ENCODE results near the gene APC. TPM values are rescaled to one million over a fixed set of nuclear protein-coding genes. Genes with fewer than 3 reads are reported as not detected.
A peak's percentile ranks its signal among the peaks of the same experiment; 100 is the strongest.

The APC gene
- total RNA-seq, 2 donors from 2014 or later = 58.6 to 83.7 TPM

GRCh38 chr5:112738191-112738560 lies 491 bp downstream of the APC start:
- peak overlapping the region; percentile 84 for H3K4me3 ChIP-seq
- no peaks in the 10 kb centered on the region for H3K9me3 ChIP-seq
- TF ChIP-seq CTCF (IDR thresholded peaks at IDR 0.05) = no peak
- H3K27ac ChIP-seq = peak overlapping the region; percentile 33 to 68
- no peaks in the 10 kb centered on the region for H3K27me3 ChIP-seq (replicated peaks; ENCODE audit: insufficient read depth)
- H3K36me3 ChIP-seq = no peaks in the 10 kb centered on the region
- DNase-seq (ENCODE audit: low spot score) (no peak), ATAC-seq (ENCODE audit: insufficient number of reproducible peaks, low FRiP score, low read depth) (no peak)
- peaks cover 18 to 42% of the 10 kb centered on the region in 2 donors for H3K4me1 ChIP-seq (ENCODE audit: control insufficient read depth in 1 of 2, low read depth in 2 of 2)

DNA sequence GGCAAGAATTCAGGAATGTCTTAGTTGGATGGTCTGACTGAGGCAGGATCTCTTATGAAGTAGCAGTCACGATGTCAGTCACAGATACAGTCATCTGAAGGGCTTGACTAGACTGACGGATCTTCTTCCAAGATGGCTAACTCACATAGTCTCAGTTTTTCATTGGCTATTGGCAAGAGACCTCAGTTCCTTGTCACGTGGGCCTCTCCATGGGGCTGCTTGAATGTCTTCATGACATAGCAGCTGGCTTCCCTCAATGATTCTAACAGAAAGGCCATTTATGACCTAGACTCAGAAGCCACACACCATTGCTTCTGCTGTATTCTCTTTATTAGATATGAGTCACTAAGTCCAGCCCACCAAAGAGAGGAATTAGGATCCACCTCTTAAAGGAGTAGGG lies 4.7 kb downstream of the APC start:
- no peak for ATAC-seq (ENCODE audit: insufficient number of reproducible peaks, low FRiP score, low read depth)
- Histone ChIP-seq H3K4me1 (ENCODE audit: control insufficient read depth in 1 of 2, low read depth in 2 of 2) (peaks cover 8 to 19% of the 10 kb centered on the region in 2 donors), H3K27me3 (replicated peaks; ENCODE audit: insufficient read depth) (no peaks in the 10 kb centered on the region), H3K9me3 (no peaks in the 10 kb centered on the region), H3K27ac (no peak overlapping the region), H3K36me3 (no peaks in the 10 kb centered on the region), H3K4me3 (no peak overlapping the region)
- no peak for TF ChIP-seq CTCF (IDR thresholded peaks at IDR 0.05)
- no peak for DNase-seq (ENCODE audit: low spot score)

DNA sequence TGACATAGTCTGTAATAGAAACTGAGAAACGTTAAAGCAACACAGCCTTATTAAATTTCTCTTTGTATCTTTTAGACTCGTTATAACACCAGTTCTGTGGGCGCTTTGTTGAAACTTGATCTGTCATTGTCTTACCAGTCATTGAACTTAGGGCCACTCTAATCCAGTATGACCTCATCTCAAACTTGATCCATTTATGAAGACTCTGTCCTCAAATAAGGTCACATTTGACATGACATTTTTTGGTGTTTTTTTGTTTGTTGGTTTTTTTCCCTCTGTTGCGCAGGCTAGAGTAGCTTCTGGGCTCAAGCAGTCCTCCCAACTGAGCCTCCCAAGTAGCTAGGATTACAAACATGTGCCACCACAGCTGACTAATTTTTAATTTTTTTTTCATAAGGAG lies 5.9 kb downstream of the APC start:
- no peak for TF ChIP-seq CTCF (IDR thresholded peaks at IDR 0.05)
- no peak overlapping the region for H3K4me3 ChIP-seq
- no peak for ATAC-seq (ENCODE audit: insufficient number of reproducible peaks, low FRiP score, low read depth)

GRCh38 chr5:112752335-112752734 lies 14.7 kb downstream of the APC start:
- Histone ChIP-seq H3K27me3 (replicated peaks; ENCODE audit: insufficient read depth) (no peaks in the 10 kb centered on the region), H3K27ac (no peak overlapping the region), H3K9me3 (no peaks in the 10 kb centered on the region), H3K4me3 (no peak overlapping the region), H3K36me3 (peaks cover 2% of the 10 kb centered on the region), H3K4me1 (ENCODE audit: control insufficient read depth in 1 of 2, low read depth in 2 of 2) (peaks cover 0 to 8% of the 10 kb centered on the region in 2 donors)
- DNase-seq (ENCODE audit: low spot score) (no peak), ATAC-seq (ENCODE audit: insufficient number of reproducible peaks, low FRiP score, low read depth) (no peak)
- no peak for TF ChIP-seq CTCF (IDR thresholded peaks at IDR 0.05)

More for the DNA sequence above, 5.9 kb downstream of the APC start:
- Histone ChIP-seq H3K27ac (no peak overlapping the region), H3K36me3 (no peaks in the 10 kb centered on the region), H3K27me3 (replicated peaks; ENCODE audit: insufficient read depth) (no peaks in the 10 kb centered on the region), H3K9me3 (no peaks in the 10 kb centered on the region), H3K4me1 (ENCODE audit: control insufficient read depth in 1 of 2, low read depth in 2 of 2) (peaks cover 8 to 10% of the 10 kb centered on the region in 2 donors)
- no peak for DNase-seq (ENCODE audit: low spot score)

DNA sequence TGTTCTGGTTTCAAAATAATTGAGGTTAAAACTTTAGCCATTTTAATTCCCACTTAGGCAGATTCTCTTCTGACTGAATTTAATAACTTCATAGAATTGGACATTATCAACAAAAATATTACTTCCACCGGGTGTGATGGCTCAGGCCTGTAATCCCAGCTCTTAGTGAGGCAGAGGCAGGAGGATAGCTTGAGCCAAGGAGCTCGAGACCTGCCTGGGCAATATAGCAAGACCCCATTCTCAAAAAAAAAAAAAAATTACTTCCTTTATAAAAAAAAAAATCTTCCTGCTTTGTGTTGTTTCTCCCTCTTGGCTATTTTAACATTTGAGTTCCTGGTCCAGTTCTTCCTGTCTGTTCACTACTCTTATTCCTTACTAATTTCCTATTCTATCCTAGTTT lies 18.0 kb downstream of the APC start:
- Histone ChIP-seq H3K27me3 (replicated peaks; ENCODE audit: insufficient read depth) (no peaks in the 10 kb centered on the region), H3K4me1 (ENCODE audit: control insufficient read depth in 1 of 2, low read depth in 2 of 2) (peaks cover 0 to 8% of the 10 kb centered on the region in 2 donors), H3K9me3 (no peaks in the 10 kb centered on the region), H3K27ac (no peak overlapping the region), H3K36me3 (peaks cover 2% of the 10 kb centered on the region), H3K4me3 (no peak overlapping the region)
- TF ChIP-seq CTCF (IDR thresholded peaks at IDR 0.05) = no peak
- ATAC-seq (ENCODE audit: insufficient number of reproducible peaks, low FRiP score, low read depth) (no peak), DNase-seq (ENCODE audit: low spot score) (no peak)
